HEK293 (cell line): ENCODE measurements around the gene CDH23.
A peak's percentile ranks its signal among the peaks of the same experiment; 100 is the strongest.

ENCODE experiments used
- CTCF ChIA-PET: fragments of 350-600 bp; formaldehyde crosslinking; extraction: SDS; loops from one replicate; lab custom pipeline; 2021; ENCODE audit warnings: antibody characterized with exemption; lab: Yijun Ruan, JAX
- POLR2A ChIA-PET: fragments of 300-600 bp; formaldehyde crosslinking; extraction: SDS; loops from one replicate; lab custom pipeline; 2020; ENCODE audit warnings: antibody characterized with exemption, inconsistent platforms; lab: Yijun Ruan, JAX
- H3K27ac ChIP-seq: fragments of 200-500 bp; sonication (Bioruptor generic); 2 replicates; pipeline ENCODE4 v1.5.1; 2014; ENCODE audit warnings: low read depth, low read length, control low read depth, inconsistent platforms; ENCODE audit errors: extremely low read depth
- H3K36me3 ChIP-seq, 2 experiments: fragments of 200-500 bp in 1 of 2; sonication (Bioruptor generic) in 1 of 2; 1 replicate in 1 of 2; 2 replicates in 1 of 2; pipeline ENCODE4 v1.5.1; 2014 to 2017; ENCODE audit warnings: inconsistent platforms in 2 of 2, low read length in 2 of 2; ENCODE audit not compliant: control insufficient read depth in 2 of 2, insufficient read depth in 1 of 2
- H3K4me1 ChIP-seq: fragments of 200-500 bp; sonication (Bioruptor generic); 2 replicates; pipeline ENCODE4 v1.5.1; 2014; ENCODE audit warnings: mild to moderate bottlenecking, low read length, inconsistent platforms; ENCODE audit not compliant: control insufficient read depth, insufficient read depth
- H3K4me3 ChIP-seq: 2 replicates; pipeline ENCODE4 v1.5.1; 2011; ENCODE audit warnings: low read depth, mild to moderate bottlenecking, control low read depth, low read length, moderate library complexity
- H3K9me3 ChIP-seq: fragments of 200-500 bp; sonication (Bioruptor generic); 2 replicates; pipeline ENCODE4 v1.5.1; 2014; ENCODE audit warnings: low read depth, low read length, inconsistent platforms; ENCODE audit not compliant: control insufficient read depth, insufficient read depth
- CTCF ChIP-seq: fragments of 450-650 bp; formaldehyde crosslinking; IDR thresholded peaks from 2 replicates; pipeline ENCODE4 v1.5.1; 2016; ENCODE audit warnings: missing biosample characterization, missing genetic modification characterization
- HIC1 ChIP-seq: fragments of 450-650 bp; formaldehyde crosslinking; IDR thresholded peaks from 2 replicates; pipeline ENCODE4 v1.5.1; 2016; ENCODE audit warnings: missing biosample characterization, missing genetic modification characterization
- KLF8 ChIP-seq: fragments of 450-650 bp; formaldehyde crosslinking; IDR thresholded peaks from 2 replicates; pipeline ENCODE4 v1.5.1; 2016; ENCODE audit warnings: missing biosample characterization, missing genetic modification characterization
- PATZ1 ChIP-seq: fragments of 450-650 bp; formaldehyde crosslinking; IDR thresholded peaks from 2 replicates; pipeline ENCODE4 v1.5.1; 2016; ENCODE audit warnings: missing biosample characterization, missing genetic modification characterization
- PRDM4 ChIP-seq: fragments of 450-650 bp; formaldehyde crosslinking; IDR thresholded peaks from 2 replicates; pipeline ENCODE4 v1.5.1; 2017; ENCODE audit warnings: missing biosample characterization, missing genetic modification characterization
- ZNF132 ChIP-seq: fragments of 450-650 bp; formaldehyde crosslinking; IDR thresholded peaks from 2 replicates; pipeline ENCODE4 v1.5.1; 2017; ENCODE audit warnings: missing biosample characterization, missing genetic modification characterization, borderline replicate concordance
- ZNF140 ChIP-seq: fragments of 450-650 bp; formaldehyde crosslinking; IDR thresholded peaks from 2 replicates; pipeline ENCODE4 v1.5.1; 2016; ENCODE audit warnings: missing biosample characterization, missing genetic modification characterization
- ZNF211 ChIP-seq: fragments of 450-650 bp; formaldehyde crosslinking; IDR thresholded peaks from 2 replicates; pipeline ENCODE4 v1.5.1; 2016; ENCODE audit warnings: low read depth, missing biosample characterization, missing genetic modification characterization
- ZNF26 ChIP-seq: fragments of 450-650 bp; formaldehyde crosslinking; IDR thresholded peaks from 2 replicates; pipeline ENCODE4 v1.5.1; 2016; ENCODE audit warnings: missing biosample characterization, missing genetic modification characterization
- ZNF335 ChIP-seq: fragments of 450-650 bp; formaldehyde crosslinking; conservative IDR thresholded peaks from 2 replicates; pipeline ENCODE4 v1.5.1; 2016; ENCODE audit warnings: missing biosample characterization, missing genetic modification characterization
- ZNF529 ChIP-seq: fragments of 450-650 bp; formaldehyde crosslinking; IDR thresholded peaks from 2 replicates; pipeline ENCODE4 v1.5.1; 2017; ENCODE audit warnings: missing genetic modification characterization, missing biosample characterization; ENCODE audit not compliant: insufficient replicate concordance
- ZNF639 ChIP-seq: fragments of 450-650 bp; formaldehyde crosslinking; IDR thresholded peaks from 2 replicates; pipeline ENCODE4 v1.5.1; 2016; ENCODE audit warnings: missing biosample characterization, missing genetic modification characterization
- ZNF664 ChIP-seq: fragments of 450-650 bp; formaldehyde crosslinking; IDR thresholded peaks from 2 replicates; pipeline ENCODE4 v1.5.1; 2016; ENCODE audit warnings: missing biosample characterization, missing genetic modification characterization

CDH23 gene

GRCh38 chr10:71814922-71815411 is 418.2 kb downstream of the CDH23 start:
- H3K4me3 ChIP-seq = no peak overlapping the region
- H3K9me3 ChIP-seq = no peaks in the 10 kb centered on the region
- H3K4me1 ChIP-seq = peaks cover 6% of the 10 kb centered on the region; the same call in 1 of the 2 replicates
- H3K36me3 ChIP-seq = peaks cover 0 to 54% of the 10 kb centered on the region in 2 experiments; a peak in 2 of 3 replicates
- no peak for TF ChIP-seq ZNF140 (tag by site-specific recombination)
- no peak for TF ChIP-seq ZNF639 (tag by site-specific recombination)
- TF ChIP-seq CTCF (tag by site-specific recombination) = 0 out of 2 replicates have a peak, but pooled peaks have one; percentile 12
- TF ChIP-seq ZNF26 = no peak
- TF ChIP-seq PRDM4 (tag by site-specific recombination) = no peak
- TF ChIP-seq PATZ1 = no peak
- CTCF ChIA-PET = interaction anchor here (0.5 to 1.4 kb wide), 2 partner anchors 60 to 81 kb away, joined by 3 to 6 read pairs; no protein-coding TSS in a partner anchor
- H3K27ac ChIP-seq = no peak overlapping the region
- POLR2A ChIA-PET = interaction anchor here (0.5 to 1.3 kb wide), 2 partner anchors 36 to 426 kb away, joined by 4 to 6 read pairs; partner anchors contain the start of gene PSAP

GRCh38 chr10:71815515-71816130 is 418.9 kb downstream of the CDH23 start:
- Histone ChIP-seq H3K36me3 (peaks cover 3 to 60% of the 10 kb centered on the region in 2 experiments), H3K4me3 (no peak overlapping the region), H3K4me1 (peaks cover 6% of the 10 kb centered on the region; the same call in 1 of the 2 replicates), H3K9me3 (no peaks in the 10 kb centered on the region), H3K27ac (no peak overlapping the region)
- no peak for TF ChIP-seq HIC1 (tag by site-specific recombination)
- TF ChIP-seq ZNF529 = no peak
- no peak for TF ChIP-seq ZNF132 (tag by site-specific recombination)
- no peak for TF ChIP-seq ZNF335 (tag by site-specific recombination)
- no peak for TF ChIP-seq ZNF639 (tag by site-specific recombination)
- TF ChIP-seq ZNF211 (tag by site-specific recombination) = no peak
- TF ChIP-seq KLF8 (tag by site-specific recombination) = no peak
- TF ChIP-seq ZNF664 (tag by site-specific recombination) = no peak
- ChIA-PET POLR2A (interaction anchor here (0.5 kb wide), 1 partner anchor 426 kb away, joined by 6 read pairs; no protein-coding TSS in a partner anchor), CTCF (interaction anchor here (0.5 to 1.4 kb wide), 2 partner anchors 61 to 80 kb away, joined by 3 to 6 read pairs; no protein-coding TSS in a partner anchor)
